NCI-H2196 (cell line): Measurements from ENCODE around the gene GNG8.
A peak's percentile ranks its signal among the peaks of the same experiment; 100 is the strongest.

Source experiments
- DNase-seq: peaks from one replicate; lab custom pipeline; 2025; ENCODE audit not compliant: unreplicated experiment; lab: John Stamatoyannopoulos, UW

Gene GNG8

DNA sequence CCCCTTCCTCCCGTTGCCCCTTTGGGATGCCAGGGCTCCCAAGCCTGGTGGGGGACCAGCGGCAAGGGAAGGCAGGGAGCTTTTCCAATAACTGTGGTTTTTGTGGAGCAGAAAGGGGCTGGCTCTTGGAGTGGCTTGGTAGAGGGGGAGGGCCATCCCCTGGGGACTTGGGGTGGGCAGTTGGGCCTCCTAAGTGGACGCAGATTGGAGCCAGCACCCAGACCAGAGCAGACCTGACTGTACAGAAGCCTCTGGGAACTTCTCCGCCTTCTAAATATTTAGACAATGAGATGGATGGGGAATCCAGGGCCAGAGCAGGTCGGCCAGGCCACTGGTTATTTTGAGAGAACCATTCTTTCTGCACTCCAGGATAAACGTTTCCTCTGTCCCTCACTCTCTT is 15.3 kb downstream of the GNG8 start:
- no peak for DNase-seq

DNA sequence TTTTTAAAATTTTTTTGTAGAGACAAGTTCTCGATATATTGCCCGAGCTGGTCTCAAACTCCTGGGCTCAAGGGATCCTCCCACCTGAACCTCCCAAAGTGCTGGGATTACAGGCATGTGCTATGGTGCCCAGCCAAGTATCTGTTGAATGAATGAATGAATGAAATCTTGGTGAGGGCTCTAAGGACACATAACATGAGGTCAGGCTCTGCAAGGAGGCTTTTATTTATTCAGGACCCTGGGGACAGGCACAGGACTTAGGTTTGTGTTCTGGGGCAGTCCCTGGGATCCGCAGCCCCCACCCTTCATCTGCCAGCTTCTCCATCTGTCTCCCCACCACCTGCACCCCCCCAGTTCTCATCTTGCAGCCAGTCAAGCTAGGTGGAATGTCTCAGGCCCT is 15.7 kb downstream of the GNG8 start:
- DNase-seq: no peak

DNA sequence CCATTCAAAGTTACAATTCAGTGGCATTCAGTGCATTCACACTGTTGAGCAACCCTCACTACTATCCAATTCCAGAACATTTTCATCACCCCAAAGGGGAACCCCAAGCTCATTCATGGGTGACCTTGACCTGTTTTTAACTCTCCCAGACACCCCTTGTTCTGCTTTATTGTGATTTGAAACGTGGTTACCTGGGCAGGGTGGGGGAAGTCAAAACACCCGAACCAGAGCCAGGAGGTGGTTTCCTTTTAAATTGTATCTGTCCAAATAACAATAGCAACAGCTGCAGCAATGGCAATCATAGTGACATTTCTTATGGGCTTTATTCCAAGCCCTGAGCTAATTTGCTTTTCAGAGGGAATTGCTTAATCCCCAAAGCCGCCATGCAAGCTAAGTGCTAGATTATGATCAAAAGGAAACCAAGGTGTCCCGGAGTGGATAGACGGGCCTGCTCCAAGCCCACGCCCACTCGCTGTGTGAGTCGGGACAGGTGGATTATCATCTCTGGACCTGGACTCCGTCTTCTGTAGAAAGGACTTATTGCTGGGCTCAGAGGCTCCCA is 17.3 kb downstream of the GNG8 start:
- peak; percentile 54 for DNase-seq

- DNase-seq: no peak
Observed at GRCh38 chr19:46617601-46618000, 18.4 kb downstream of the GNG8 start.

DNA sequence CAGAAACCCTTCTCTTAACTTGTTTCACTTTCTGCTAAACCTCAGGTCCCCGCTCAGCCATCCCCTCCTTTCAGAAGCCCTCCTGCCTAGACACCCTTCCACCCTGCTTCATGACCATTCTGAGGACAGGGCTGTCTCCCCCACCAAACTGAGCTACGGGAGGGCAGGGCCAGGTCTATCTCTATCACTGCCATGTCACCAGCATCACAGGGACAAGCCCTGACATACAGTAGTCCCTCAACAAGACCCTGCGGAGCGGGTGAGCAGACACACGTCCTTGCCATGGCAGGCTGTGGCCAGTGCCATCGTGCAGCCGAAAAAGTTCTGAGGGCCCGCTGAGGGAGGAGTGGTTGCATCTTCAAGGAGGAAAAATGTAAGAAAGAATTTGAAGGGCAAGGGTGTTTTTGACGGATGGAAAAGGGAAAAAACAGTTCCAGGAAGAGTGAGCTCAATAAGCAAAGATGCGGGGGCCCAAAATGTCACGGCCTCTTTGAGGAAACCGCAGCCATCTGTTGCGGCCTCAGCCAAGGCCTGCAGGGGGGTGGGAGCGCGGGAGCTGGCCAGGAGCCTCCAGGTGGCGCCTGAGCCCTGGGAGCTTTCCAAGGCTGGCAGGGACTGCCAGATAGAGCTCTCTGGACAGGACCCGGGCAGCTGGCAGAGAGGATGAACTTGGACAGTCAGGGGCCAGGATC is 19.2 kb downstream of the GNG8 start:
- peak; percentile 85 for DNase-seq

DNA sequence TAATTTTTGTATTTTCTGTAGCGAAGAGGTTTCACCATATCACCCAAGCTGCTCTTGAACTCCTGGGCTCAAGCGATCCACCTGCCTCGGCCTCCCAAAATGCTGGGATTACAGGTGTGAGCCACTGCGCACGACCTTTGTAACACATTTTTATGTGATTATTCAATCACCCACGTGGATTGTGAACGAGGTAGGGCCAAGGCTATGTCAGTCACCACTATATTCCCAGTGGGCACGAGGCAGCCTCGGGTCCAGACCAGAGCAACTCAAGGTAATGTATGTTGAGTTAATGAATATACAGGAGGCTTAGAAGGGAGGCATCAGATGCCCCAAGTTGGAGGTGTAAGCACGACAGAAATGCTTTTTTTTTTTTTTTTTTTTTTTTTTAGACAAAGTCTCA is 20.0 kb downstream of the GNG8 start:
- DNase-seq: no peak

DNA sequence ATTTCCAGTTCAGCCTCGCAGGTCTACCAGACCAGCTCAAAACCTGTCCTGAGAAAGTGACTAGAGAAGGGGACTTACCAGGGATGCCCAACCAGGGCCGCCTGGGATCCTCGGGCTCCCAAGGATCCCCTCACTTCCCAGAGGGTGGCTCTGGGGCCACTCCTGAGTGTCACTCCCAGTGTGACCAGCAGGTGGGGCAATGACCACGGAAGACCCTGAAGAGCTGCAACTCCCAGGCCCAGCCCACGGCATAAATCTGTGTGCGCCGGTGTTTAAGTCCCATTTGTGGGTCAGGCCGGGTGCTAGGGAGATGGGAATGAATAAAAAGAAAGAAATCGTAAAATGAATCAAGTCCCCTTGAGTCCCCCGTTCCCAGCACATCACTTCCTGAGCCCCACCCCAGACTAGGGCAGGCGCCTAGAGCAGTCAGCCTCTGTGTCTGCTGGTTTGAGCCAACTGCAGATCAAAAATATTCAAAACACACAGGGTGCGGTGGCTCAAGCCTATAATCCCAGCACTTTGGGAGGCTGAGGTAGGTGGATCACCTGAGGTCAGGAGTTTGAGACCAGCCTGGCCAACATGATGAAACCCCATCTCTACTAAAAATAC is 21.8 kb downstream of the GNG8 start:
- DNase-seq: peak; percentile 81

DNA sequence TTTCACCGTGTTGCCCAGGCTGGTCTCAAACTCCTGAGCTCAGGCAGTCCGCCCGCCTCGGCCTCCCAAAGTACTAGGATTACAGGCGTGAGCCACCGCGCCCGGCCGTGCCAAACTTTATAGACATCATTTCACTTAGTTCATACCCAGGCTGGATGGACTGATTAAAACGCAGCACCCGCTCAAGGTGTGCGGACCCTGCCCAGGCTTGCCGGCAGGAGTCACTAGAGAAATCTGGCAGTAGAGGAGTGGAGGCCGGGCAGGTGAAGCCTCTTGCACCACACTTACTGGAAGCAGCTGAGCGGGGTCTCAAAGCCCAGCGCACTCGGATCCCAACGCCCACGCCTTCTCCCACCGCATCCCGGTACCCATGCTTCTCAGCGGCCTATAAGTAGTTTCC is 22.5 kb downstream of the GNG8 start:
- no peak for DNase-seq

- DNase-seq: no peak
Observed at GRCh38 chr19:46611776-46612175, 24.2 kb downstream of the GNG8 start.

DNA sequence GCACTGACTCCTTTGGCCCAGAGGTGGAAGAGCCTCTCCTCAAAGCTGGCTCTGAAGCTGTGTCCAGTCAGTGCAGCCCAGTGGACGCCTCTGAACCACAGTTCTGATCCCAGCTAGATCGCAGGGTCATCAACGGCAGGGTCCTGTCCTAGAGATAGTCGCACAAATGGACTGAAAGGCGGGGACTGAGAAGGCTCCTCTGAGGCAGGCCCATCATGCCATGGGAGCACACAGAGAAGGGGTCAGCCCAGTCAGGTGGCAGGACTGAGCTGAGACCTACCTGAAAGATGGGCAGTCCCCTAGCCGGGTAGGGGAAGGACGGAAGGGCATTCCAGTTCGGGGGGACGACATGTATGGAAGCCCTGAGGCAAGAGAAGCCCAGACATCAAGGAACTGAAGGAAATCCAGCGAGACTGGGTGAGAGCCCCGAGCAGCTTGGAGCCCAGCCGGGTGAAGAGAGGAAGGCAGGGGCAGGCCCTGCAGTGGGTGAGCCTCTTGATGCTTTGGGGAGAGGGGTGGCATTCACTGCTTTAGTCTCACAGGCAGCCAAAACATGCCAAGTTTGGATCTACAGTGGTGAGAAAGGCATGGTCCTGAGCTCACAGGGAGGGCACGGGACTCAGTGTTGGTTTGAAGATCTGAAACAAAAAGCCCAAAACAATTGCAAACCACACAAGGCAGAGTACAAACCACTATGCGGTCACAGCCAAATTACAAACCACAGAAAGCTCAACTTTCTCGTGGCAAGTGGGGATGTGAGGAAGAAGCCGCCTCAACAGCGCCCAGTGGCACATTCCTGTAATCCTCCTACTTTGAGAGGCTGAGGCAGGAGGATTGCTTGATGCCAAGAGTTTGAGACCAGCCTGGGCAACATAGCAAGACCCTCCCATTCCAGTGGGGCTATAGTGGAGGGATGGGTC is 24.9 kb downstream of the GNG8 start:
- no peak for DNase-seq

- DNase-seq: no peak
Observed at GRCh38 chr19:46610413-46610775, 25.6 kb downstream of the GNG8 start.

DNA sequence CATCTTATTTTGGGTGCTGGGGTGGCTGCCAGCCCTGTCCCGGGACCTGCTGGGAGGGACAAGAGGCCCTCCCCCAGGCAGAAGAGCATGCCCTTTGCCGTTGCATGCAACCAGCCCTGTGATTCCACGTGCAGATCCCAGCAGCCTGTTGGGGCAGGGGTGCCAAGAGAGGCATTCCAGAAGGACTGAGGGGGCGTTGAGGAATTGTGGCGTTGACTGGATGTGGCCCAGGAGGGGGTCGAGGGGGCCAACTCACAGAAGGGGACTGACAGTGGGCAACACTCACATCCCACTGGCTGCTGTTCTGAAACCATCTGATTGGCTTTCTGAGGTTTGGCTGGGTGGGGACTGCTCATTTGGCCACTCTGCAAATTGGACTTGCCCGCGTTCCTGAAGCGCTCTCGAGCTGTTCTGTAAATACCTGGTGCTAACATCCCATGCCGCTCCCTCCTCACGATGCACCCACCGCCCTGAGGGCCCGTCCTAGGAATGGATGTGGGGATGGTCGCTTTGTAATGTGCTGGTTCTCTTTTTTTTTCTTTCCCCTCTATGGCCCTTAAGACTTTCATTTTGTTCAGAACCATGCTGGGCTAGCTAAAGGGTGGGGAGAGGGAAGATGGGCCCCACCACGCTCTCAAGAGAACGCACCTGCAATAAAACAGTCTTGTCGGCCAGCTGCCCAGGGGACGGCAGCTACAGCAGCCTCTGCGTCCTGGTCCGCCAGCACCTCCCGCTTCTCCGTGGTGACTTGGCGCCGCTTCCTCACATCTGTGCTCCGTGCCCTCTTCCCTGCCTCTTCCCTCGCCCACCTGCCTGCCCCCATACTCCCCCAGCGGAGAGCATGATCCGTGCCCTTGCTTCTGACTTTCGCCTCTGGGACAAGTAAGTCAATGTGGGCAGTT is 26.2 kb downstream of the GNG8 start:
- no peak for DNase-seq

DNA sequence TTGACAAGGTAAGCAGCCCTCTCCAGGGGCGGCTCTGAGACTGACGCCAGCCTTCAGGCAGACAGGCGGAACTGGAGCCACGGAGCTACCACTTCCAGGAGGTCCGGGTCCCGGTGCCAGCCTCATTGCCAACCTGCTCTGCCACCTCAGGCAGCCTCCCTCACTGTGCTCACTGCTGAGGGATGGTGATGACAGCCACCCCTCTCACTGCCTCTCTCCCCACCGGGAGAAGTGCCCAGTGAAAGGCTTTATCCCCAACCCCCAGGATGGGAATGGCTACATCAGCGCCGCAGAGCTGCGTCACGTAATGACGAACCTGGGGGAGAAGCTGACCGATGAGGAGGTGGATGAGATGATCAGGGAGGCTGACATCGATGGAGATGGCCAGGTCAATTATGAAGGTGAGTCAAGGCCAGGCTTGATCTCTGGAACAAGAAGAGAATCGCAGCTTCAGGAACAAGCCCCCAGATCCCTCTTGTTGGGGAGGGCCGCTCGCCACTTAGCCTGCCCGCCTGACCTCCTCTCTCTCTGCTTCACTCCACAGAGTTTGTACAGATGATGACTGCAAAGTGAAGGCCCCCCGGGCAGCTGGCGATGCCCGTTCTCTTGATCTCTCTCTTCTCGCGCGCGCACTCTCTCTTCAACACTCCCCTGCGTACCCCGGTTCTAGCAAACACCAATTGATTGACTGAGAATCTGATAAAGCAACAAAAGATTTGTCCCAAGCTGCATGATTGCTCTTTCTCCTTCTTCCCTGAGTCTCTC is 27.2 kb downstream of the GNG8 start:
- no peak for DNase-seq

DNA sequence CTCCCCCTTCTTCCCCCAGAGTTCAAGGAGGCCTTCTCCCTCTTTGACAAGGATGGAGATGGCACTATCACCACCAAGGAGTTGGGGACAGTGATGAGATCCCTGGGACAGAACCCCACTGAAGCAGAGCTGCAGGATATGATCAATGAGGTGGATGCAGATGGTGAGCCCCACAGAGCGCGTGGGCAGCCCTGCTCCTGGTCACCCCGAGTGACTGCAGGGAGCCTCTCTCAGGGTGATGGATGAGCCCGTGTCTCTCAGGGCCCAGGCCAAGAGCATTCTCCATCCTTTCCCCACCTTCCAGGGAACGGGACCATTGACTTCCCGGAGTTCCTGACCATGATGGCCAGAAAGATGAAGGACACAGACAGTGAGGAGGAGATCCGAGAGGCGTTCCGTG is 27.8 kb downstream of the GNG8 start:
- DNase-seq: no peak

DNA sequence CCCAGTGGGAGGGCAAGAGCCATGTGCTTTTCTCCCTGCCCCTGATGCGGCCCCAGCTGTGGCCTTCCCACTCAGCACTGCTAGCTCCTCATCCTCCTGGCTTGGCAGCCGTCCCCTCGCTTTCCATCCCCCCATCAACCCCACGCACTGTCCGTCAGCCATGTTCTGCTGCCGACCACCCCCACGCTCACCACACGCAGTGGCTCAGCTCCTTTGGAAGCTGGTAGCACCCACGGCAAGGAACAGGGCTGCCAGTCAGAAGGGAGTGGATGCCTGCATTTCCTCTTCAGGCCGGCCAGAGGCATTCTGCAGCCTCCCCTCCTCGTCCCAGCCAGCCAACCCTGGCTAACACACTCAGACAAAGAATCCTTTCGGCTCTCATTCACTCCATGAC is 28.6 kb downstream of the GNG8 start:
- no peak for DNase-seq

DNA sequence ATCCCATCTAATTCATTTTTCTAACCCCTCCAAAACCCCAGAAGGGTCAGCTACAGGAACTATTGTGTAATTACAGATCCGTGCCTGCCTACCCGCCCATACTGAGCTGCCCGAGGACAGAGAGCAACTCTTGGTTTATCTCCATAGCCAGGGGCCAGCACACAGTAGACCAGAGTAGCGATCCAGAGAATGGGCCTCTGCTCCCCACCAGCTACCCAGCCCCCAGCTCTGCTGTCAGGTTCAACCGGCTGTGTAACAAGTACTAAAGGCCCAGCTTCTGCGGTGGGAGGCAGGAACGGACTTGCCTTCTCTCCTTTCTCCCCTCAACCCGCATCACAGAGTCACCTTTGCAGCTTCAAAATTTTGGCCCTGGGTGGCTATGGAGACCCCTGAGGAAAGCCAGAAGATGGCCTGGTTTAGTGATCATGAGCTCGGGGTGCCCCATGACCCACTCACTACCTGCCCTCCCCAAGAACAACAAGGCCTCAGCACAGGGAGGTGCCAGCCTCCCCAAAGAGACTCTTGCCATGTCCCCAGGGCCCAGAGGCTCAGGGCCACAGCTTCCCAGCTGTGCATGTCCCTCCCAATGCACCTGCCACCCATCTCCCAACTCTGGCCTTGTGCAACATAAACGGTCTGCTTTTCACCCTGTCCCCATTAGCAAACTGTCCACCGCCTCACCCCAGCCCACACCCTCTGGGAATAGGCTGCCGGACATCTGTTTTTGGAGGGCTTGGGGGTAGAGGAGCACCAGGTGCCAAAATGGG is 29.1 kb downstream of the GNG8 start:
- DNase-seq: no peak

- DNase-seq: no peak
Observed at GRCh38 chr19:46606019-46606418, 30.0 kb downstream of the GNG8 start.

- no peak for DNase-seq
Observed at GRCh38 chr19:46605356-46605821, 30.6 kb downstream of the GNG8 start.

GRCh38 chr19:46604781-46605355 is 31.1 kb downstream of the GNG8 start:
- DNase-seq: no peak
